Mucosa of rectum (tissue), 2 donors: ENCODE results near the gene SDC3.

ENCODE experiments used
- H3K27ac ChIP-seq, 2 donors: one replicate each; pipeline ENCODE4 v1.7.0; 2013; ENCODE audit warnings: inconsistent platforms in 2 of 2, low read depth in 2 of 2, low read length in 2 of 2
- H3K27me3 ChIP-seq, 2 donors: one replicate each; pipeline ENCODE4 v1.7.0; 2013; ENCODE audit warnings: low read length in 2 of 2; ENCODE audit not compliant: control insufficient read depth in 2 of 2, insufficient read depth in 2 of 2
- H3K36me3 ChIP-seq, 2 donors: one replicate each; pipeline ENCODE4 v1.7.0; 2013; ENCODE audit warnings: low read length in 2 of 2; ENCODE audit not compliant: control insufficient read depth in 2 of 2, insufficient read depth in 2 of 2
- H3K4me1 ChIP-seq, 2 donors: one replicate each; pipeline ENCODE4 v1.7.0; 2013; ENCODE audit warnings: low read length in 2 of 2, mild to moderate bottlenecking in 1 of 2; ENCODE audit not compliant: control insufficient read depth in 2 of 2, insufficient read depth in 2 of 2
- H3K4me3 ChIP-seq, 2 donors: one replicate each; pipeline ENCODE4 v1.7.0; 2013; ENCODE audit warnings: low read length in 2 of 2
- H3K9ac ChIP-seq, 2 donors: one replicate each; pipeline ENCODE4 v1.7.0; 2013; ENCODE audit warnings: low read length in 2 of 2, low read depth in 1 of 2, mild to moderate bottlenecking in 1 of 2
- H3K9me3 ChIP-seq, 2 donors: one replicate each; pipeline ENCODE4 v1.7.0; 2013; ENCODE audit warnings: low read length in 2 of 2; ENCODE audit not compliant: control insufficient read depth in 2 of 2
- donor health status: healthy.
- donor health status: Normal muscosa, but diverticular disease.

Gene SDC3

DNA sequence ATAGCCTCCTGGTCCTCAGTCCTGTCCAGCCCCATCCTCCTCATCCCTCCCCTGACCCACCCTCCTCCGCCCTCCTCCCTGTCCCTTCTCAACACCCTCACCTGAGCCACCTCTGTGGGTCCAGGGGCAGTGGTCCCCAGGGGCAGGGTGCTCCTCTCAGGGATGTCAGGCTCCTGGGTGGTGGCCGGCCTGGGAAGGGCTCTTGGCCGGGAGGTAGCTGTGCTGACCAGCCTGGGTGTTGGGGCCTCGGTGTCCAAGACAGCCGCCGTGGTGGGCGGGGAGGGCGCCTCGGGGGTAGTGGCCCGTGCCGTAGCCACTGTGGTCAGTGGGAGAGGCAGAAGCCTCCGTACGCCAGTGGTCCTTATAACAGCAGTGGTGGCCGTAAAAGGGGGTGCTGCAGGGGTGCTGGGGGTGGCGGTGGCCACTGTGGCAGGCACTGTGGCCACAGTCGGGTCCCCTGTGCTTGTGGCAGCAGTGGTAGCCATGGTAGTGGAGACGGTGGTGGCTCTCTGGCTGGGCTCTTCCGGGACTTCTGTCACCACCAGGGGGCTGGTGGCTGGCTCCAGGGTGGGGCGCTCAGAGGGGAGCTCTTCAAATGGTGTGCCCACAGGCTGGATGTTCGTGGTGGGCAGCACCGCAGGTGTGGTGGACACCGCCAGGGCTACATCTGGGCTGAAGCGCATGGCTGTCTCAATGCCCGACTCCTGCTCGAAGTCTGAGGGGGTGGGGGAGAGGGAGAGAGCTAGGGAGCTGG is 31.9 kb downstream of the SDC3 start:
- Histone ChIP-seq H3K36me3 (peaks cover 4 to 17% of the 10 kb centered on the region in 2 donors), H3K9me3 (no peaks in the 10 kb centered on the region), H3K4me3 (no peak overlapping the region), H3K27ac (no peak overlapping the region), H3K27me3 (no peaks in the 10 kb centered on the region), H3K9ac (no peak overlapping the region), H3K4me1 (peaks cover 0 to 2% of the 10 kb centered on the region in 2 donors)

DNA sequence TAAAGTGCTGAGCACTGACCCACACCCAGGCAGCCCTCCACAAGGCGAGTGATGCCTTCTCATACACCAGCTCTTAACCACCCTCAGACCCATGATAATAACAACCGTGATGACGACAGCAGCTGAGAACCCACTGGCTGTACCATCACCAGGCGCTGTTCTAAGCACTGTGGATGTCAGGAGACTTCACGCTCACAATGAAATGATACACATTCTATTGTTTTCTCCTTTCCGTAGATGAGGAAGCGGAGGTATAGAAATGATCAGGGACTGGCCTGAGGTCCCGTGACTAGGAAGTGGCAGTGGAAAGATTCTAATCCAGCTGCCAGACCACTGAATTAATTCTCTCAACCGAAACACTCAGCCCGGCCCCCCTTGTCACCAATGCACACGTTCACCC is 32.6 kb downstream of the SDC3 start:
- H3K27me3 ChIP-seq, result no peaks in the 10 kb centered on the region
- H3K4me1 ChIP-seq, result peaks cover 0 to 2% of the 10 kb centered on the region in 2 donors
- H3K9me3 ChIP-seq, result no peaks in the 10 kb centered on the region
- no peak overlapping the region for H3K9ac ChIP-seq
- H3K4me3 ChIP-seq, result no peak overlapping the region
- H3K27ac ChIP-seq, result no peak overlapping the region
- peaks cover 4 to 17% of the 10 kb centered on the region in 2 donors for H3K36me3 ChIP-seq

DNA sequence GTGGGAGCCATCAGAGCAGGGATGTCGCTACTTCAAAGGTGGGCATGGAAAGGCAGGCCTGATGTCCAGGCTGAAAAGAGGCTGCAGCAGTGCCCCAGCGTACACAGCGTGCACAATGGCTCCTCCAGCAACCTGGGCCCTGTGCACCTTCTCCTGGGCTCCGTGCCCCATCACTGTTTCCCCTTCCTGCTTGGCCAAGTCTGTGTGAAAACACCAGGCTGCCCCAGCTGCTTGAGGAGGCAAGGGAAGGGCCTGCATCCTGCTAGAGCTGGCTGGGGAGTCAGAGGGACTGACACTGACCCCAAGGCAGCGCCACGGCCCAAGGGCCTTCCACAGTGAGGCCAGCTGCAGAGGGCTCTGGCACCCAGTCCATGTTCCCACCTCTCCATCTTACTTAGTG is 33.4 kb downstream of the SDC3 start:
- Histone ChIP-seq H3K27me3 (no peaks in the 10 kb centered on the region), H3K4me3 (no peak overlapping the region), H3K9me3 (no peaks in the 10 kb centered on the region), H3K9ac (no peak overlapping the region), H3K36me3 (peaks cover 4 to 17% of the 10 kb centered on the region in 2 donors), H3K27ac (no peak overlapping the region), H3K4me1 (peaks cover 0 to 2% of the 10 kb centered on the region in 2 donors)

DNA sequence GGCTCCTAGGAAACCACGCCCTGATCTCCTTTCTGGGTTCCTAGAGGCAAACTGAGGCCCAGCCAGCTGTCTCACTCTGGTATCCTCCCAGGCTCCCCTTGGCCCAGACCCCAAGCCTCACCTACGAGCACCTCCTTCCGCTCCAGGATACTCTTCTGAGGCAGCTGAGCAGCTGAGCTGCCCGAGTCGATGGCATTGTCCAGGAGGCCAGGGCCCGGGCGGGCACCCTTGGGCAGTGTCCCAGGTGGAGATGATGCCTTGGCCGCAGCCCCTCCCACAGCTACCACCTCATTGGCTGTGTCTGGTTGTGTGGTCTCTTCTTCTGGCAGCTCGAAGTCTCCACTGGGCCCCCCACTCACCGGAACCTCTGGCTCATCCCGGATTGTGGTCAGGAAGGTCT is 34.4 kb downstream of the SDC3 start:
- H3K27ac ChIP-seq, result no peak overlapping the region
- peaks cover 0 to 2% of the 10 kb centered on the region in 2 donors for H3K4me1 ChIP-seq
- H3K9me3 ChIP-seq, result no peaks in the 10 kb centered on the region
- H3K36me3 ChIP-seq, result peaks cover 4 to 17% of the 10 kb centered on the region in 2 donors
- H3K4me3 ChIP-seq, result no peak overlapping the region
- H3K27me3 ChIP-seq, result no peaks in the 10 kb centered on the region
- H3K9ac ChIP-seq, result no peak overlapping the region

DNA sequence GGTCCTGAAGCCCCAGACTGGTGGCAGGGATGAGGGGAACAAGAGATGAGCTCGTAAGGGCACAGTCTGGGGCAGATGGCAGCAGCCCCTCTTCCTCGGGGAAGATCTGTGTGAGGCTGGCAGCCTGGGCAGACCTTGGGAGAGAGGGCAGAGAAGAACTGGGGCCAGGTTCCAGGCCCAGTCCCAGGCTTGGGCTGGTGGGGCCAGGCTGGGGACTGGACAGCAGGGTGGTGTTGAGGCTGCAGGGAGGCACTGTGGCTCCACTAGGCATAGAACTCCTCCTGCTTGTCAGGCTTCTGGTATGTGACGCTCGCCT is 35.7 kb downstream of the SDC3 start:
- Histone ChIP-seq H3K36me3 (peaks cover 4 to 17% of the 10 kb centered on the region in 2 donors), H3K4me1 (peaks cover 0 to 2% of the 10 kb centered on the region in 2 donors), H3K9ac (no peak overlapping the region), H3K9me3 (no peaks in the 10 kb centered on the region), H3K4me3 (no peak overlapping the region), H3K27ac (no peak overlapping the region), H3K27me3 (no peaks in the 10 kb centered on the region)

DNA sequence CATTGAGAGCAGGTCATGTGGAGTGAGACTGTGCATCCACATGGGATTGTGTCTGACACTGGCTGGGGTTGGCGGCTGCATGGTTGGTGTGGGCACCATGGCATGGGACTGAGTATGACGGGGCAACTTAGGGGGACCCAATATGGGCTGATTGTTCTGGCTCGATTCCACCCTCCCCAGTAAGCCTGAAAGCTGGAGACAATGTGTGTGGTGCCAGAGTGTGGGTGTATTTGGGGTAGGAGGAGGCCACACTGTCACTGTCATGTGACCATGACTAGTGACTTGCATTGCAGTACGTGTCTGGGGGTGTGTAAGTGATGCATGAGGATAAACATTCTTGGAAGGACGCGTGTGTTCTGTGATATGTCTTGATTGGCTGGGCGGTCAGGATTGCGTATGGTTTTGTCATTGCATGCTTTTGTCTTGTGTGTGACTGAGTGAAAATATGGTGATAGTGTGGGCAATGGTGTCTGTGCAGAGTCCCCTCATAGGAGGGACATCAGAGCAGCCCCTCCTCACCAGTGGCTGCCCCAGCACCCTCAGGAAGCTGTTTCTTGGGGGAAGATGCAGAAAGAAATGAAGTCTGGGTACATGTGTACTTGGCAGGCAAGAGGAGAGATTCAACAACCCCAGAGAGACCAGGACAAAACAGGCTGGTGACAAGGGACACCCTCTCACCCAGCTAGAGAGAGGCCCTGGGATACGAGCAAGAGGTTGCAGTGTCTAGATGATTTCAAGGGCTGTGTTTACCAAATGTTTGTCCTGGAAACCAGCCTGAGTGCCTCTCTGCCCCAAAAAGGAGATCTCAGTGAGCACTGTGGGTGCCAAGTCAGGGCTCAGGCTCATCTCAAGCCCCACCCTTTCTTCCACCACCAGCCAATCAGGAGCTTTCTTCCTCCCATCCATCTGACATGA is 36.3 kb downstream of the SDC3 start:
- Histone ChIP-seq H3K9me3 (no peaks in the 10 kb centered on the region), H3K4me3 (no peak overlapping the region), H3K36me3 (peaks cover 4 to 17% of the 10 kb centered on the region in 2 donors)

DNA sequence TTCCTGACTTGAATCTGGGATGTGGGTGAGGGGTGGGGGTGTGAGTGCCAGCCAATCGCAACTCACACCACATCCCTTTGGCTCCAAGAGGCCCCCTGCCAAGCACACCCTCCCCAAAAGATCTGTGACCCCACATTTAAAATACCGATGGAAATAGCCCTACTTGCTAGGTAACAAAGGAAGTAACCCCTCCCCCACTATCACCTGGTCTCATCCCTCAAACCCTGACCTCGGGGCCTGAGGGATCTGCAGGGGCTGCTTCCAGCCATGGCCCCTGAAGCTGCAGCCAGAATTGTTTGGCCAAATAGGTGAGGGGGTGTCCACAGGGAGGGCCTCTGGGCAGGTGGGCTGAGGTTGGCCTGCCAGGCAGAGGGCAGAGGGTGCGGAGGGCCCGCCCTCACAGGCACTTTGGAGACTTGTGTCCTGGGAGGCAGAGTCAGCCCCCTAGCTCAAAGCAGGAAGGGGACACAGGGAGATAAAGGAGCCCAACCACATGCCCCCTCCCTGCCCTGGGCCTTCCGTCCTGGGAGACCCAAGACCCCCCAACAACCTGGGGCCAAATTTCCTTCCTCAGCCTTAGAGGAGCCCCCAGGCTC is 37.2 kb downstream of the SDC3 start:
- peaks cover 0 to 4% of the 10 kb centered on the region in 2 donors for H3K27me3 ChIP-seq
- no peak overlapping the region for H3K4me3 ChIP-seq
- H3K36me3 ChIP-seq, result peaks cover 4 to 17% of the 10 kb centered on the region in 2 donors
- no peaks in the 10 kb centered on the region for H3K4me1 ChIP-seq
- H3K9me3 ChIP-seq, result no peaks in the 10 kb centered on the region
- H3K27ac ChIP-seq, result no peak overlapping the region
- H3K9ac ChIP-seq, result no peak overlapping the region

More for the DNA sequence above, 36.3 kb downstream of the SDC3 start:
- no peaks in the 10 kb centered on the region for H3K4me1 ChIP-seq
- no peaks in the 10 kb centered on the region for H3K27me3 ChIP-seq
- H3K9ac ChIP-seq, result no peak overlapping the region
- H3K27ac ChIP-seq, result no peak overlapping the region

DNA sequence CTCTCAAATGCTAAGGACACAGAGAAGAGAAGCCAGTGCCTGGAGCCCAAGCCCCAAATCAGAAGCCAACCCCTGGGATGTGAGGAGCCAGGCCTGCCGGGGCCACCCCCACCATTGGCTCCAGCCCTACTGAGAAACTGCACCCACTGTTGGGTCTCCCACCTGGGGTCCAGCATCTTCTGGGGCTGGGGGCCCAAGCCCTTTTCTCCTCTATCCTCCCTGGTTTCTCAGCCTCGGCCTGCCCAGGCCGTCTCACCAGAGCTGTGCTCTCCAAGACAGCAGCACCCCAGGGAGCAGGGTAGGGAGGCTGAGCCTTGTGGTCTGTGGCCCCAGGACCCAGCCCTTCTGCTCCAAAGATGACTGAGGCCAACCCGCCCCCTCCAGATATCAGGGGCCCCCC is 37.9 kb downstream of the SDC3 start:
- Histone ChIP-seq H3K9ac (no peak overlapping the region), H3K36me3 (peaks cover 4 to 17% of the 10 kb centered on the region in 2 donors), H3K27ac (no peak overlapping the region)

DNA sequence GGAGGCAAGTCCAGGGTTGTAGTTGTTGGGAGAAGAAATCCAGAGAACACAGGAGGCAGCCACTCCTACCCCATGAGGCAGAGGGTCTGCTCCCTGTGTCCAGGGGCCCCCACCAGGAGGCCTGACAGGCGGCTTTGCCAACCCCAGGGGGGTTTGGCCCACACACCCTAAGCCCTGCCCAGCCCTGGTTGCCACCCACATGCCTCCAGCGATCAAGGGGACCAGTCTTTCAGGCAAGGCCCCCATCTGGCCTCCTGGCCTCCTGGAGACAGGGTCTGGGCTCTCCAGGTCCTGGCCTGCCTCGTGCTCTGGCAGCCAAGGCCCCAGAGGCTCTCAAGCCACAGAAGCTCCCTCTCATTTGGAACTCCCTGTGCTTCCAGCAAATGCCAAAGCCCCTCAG is 38.5 kb downstream of the SDC3 start:
- Histone ChIP-seq H3K4me3 (no peak overlapping the region), H3K9me3 (no peaks in the 10 kb centered on the region), H3K27ac (no peak overlapping the region), H3K4me1 (no peaks in the 10 kb centered on the region), H3K27me3 (peaks cover 0 to 6% of the 10 kb centered on the region in 2 donors), H3K36me3 (peaks cover 4 to 17% of the 10 kb centered on the region in 2 donors), H3K9ac (no peak overlapping the region)

More for the DNA sequence above, 37.9 kb downstream of the SDC3 start:
- Histone ChIP-seq H3K4me3 (no peak overlapping the region), H3K4me1 (no peaks in the 10 kb centered on the region), H3K27me3 (peaks cover 0 to 6% of the 10 kb centered on the region in 2 donors), H3K9me3 (no peaks in the 10 kb centered on the region)
